COLO668 (cell line): Measurements from ENCODE around the gene RSPRY1.
A peak's percentile ranks its signal among the peaks of the same experiment; 100 is the strongest.
"Not testable (repeated sequence)": the region's sequence is repeated elsewhere in the genome, so short reads cannot be mapped to it uniquely, and the experiment has no call there.

Experiments used
- DNase-seq: peaks from one replicate; lab custom pipeline; 2025; ENCODE audit not compliant: unreplicated experiment; lab: John Stamatoyannopoulos, UW

The RSPRY1 gene

DNA sequence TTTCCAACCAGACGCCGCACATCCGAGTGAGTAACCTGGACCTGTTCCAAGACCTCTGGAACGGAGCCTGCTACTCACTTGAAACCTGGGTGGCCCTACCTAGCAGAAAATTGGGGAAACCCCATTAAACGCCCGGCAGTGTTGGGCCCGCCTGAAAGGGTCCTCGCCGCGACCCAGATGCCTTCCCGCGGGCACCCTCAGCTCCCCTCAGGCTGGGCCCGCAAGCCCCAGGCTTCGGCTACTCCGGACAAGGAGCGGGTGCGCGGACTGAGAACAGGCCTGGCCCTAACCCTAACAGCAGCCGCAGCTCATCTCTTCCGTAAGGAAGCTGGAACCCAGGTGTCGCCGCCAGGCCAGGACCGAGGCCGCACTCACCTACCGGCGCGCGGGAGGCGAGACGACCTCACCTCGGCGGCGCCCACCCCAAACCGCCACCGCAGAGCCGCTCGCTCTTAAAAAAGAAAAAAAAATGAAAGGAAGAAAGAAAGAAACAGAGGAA is 634 bp upstream of the RSPRY1 start:
- DNase-seq: peak; percentile 71

- DNase-seq: peak; percentile 31
These were observed 1.0 kb downstream of the RSPRY1 start for GRCh38 chr16:57186872-57187854.

DNA sequence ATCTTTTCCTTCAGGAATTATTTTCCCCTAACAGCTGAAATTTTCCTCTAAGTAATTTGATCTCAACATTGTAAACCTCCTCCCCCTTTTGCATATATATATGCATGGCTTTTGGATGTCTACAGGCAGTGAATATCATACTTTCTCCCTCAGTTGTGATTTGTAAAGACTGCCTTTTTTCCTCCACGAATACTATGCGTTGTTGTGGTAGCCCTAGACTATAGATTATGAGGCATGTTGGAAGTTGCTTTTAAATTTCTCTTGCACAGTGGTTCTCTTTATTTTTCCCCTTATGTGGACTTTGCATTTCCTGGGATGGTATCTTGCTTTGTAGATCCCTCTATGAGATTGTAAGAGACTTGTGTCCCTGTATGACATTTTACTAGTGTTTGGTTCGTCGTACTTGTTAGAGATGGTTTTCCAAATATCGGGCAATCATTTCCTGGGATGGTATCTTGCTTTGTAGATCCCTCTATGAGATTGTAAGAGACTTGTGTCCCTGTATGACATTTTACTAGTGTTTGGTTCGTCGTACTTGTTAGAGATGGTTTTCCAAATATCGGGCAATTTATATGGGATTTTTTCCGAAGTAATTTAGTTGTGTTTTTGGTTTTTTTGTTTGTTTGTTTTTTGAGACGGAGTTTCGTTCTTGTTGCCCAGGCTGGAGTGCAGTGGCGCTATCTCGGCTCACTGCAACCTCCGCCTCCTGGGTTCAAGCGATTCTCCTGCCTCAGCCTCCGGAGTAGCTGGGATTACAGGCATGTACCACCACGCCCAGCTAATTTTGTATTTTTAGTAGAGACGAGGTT is 2.0 kb downstream of the RSPRY1 start:
- DNase-seq: not testable (repeated sequence)

- no peak for DNase-seq
These were observed 2.5 kb downstream of the RSPRY1 start for GRCh38 chr16:57188711-57189002.

- DNase-seq: not testable (repeated sequence)
These were observed 3.4 kb downstream of the RSPRY1 start for GRCh38 chr16:57189527-57189926.

GRCh38 chr16:57190136-57190535 is 4.0 kb downstream of the RSPRY1 start:
- DNase-seq: no peak

- no peak for DNase-seq
These were observed 5.0 kb downstream of the RSPRY1 start for GRCh38 chr16:57191056-57191571.

DNA sequence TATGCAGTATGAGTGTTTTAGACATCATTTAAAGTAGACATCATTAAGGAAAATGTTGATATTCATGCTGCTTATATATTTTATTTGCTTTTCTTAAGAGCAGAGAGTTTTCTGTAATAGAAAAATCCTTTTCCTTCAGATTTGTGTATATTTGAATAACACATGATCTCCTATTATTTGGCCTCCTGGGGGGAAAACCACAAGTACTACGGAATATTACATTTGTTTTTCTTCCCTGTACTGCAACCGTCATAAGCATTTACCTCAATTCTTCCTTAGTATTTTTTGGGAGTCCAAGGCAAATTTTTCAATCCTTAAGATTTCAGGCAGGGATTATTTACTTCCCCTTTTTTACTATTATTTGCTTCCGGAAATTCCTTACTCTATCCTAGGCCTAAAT is 6.0 kb downstream of the RSPRY1 start:
- no peak for DNase-seq

GRCh38 chr16:57192720-57193486 is 6.8 kb downstream of the RSPRY1 start:
- no peak for DNase-seq

- peak; percentile 25 for DNase-seq
These were observed 8.4 kb downstream of the RSPRY1 start for GRCh38 chr16:57194512-57194911.

DNA sequence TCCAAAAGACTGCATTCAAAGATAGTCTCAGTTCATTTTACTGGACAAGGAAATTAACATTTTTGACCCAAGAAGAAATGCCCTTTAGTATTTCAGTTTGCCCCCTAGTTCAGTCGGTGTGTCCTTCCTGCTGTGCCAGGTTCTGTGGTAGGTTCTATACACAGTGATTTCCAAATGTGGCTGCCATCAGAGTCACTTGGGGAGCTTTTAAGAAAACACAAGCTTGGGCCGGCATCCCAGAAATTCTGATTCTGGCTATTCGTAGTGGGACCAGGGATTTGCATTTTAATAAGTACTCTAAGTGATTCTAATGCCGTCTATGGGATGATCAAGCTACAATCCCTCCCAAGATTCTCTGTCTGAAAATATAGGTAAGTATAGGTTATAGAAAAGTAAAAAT is 10.2 kb downstream of the RSPRY1 start:
- no peak for DNase-seq

DNA sequence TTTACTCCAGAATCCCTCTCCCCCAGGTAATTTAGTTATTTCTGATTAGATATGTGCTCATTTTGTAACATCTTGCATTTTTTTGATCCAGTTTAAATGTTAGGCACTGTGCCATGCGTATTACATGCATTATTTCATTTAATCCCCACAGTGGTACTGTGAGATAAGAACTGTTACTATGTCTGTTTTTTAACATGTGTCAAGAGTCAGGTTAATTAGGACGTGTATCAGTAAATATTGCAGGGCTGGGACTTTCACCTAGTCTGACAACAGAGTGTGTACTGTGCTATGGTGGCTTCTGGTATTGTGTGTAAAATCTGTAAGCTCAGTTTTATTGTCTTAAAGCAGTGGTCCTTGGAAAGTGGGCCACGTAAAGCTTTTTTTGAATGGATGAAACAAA is 10.6 kb downstream of the RSPRY1 start:
- no peak for DNase-seq

GRCh38 chr16:57200321-57200720 is 14.2 kb downstream of the RSPRY1 start:
- DNase-seq: not testable (repeated sequence)

DNA sequence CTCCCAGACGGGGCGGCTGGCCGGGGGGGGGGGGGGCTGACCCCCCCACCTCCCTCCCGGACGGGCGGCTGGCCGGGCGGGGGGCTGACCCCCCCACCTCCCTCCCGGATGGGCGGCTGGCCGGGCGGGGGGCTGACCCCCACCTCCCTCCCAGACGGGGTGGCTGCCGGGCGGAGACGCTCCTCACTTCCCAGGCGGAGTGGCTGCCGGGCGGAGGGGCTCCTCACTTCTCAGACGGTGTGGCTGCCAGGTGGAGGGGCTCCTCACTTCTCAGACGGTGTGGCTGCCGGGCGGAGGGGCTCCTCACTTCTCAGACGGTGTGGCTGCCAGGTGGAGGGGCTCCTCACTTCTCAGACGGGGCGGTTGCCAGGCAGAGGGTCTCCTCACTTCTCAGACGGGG is 14.8 kb downstream of the RSPRY1 start:
- not testable (repeated sequence) for DNase-seq

DNA sequence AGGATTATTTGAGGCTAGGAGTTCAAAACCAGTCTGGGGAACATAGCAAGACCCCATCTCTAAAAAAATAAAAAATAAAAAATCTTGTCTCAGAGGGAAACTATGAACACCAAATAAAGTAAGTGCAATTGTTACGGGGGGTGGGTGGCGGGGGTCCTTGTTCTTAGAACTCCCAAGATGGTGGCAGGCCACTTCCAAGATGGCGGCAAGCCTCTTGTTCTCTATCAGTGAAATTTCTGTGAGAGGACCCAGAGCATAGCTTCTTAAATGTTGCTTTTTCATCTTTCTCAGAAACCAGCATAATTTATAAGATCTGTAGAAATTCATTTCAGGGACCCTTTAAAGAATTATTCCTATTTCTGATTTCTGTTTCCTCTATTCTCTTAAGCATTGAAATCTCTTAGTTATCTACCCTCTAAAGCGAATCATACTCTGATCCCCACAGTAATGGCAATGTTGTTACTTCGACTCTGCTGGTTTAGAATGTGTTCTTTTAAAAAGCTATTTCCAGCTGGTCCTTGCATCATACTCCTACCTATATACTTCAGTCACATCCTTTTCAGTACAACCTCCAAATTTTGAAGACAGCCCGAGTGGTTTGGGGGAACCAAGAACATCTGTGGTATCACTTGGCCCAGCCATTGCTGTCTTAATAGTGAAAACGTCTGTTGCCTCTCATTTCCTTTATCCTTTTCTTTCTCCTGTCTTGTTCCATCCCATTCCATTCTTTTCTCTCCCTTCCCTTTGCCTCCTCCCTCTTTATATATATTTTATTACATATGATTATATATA is 16.2 kb downstream of the RSPRY1 start:
- DNase-seq: no peak

DNA sequence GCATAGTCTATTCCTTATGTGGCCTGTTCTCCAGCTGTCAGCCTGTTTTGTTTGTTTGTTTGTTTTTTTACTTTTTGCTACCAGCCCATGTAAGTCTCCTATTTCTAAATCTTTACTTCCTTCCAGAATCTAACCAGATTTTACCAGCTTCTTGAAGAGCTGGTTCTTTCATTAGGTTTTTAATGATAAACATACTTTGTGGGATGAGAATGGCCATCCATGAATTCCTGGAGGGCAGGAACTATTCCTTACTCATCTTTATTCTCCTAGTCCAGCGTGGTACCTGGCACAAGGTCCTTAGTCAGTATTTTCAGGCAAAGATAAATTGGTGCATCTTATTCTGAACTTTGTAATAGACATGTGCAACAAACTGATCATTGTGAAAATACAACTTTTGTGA is 17.3 kb downstream of the RSPRY1 start:
- DNase-seq: no peak

DNA sequence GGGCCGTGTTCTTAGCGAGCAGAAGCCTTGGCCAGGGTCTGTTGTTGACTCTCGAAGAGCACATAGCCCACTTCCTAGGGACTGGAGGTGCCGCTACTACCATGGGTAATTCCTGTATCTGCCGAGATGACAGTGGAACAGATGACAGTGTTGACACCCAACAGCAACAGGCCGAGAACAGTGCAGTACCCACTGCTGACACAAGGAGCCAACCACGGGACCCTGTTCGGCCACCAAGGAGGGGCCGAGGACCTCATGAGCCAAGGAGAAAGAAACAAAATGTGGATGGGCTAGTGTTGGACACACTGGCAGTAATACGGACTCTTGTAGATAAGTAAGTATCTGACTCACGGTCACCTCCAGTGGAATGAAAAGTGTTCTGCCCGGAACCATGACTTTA is 18.5 kb downstream of the RSPRY1 start:
- no peak for DNase-seq

GRCh38 chr16:57208926-57209325 is 22.8 kb downstream of the RSPRY1 start:
- no peak for DNase-seq

- DNase-seq: no peak
These were observed 23.7 kb downstream of the RSPRY1 start for GRCh38 chr16:57209780-57210179.

GRCh38 chr16:57213462-57213861 is 27.3 kb downstream of the RSPRY1 start:
- DNase-seq: no peak
